Measurements from ENCODE around the gene POLD4. TPM values are rescaled to one million over a fixed set of nuclear protein-coding genes. Genes with fewer than 3 reads are reported as not detected.

The POLD4 gene
- total RNA-seq, 4 donors from 2014 or later = 57.4 to 115 (median 87.9) TPM

- in situ Hi-C loops (cut with MboI; ENCODE audit: low sequenced_read_pairs in 4 of 4) (no loop called here), intact Hi-C loops (cut with DNase I; ENCODE audit: low total_unique reads) (no loop called here)
- Histone ChIP-seq H3K4me3 (no peak overlapping the region), H3K9me3 (no peaks in the 10 kb centered on the region), H3K27ac (no peak overlapping the region), H3K36me3 (no peaks in the 10 kb centered on the region), H3K4me1 (no peaks in the 10 kb centered on the region), H3K27me3 (peaks cover 0 to 20% (median 16%) of the 10 kb centered on the region in 3 donors)
- TF ChIP-seq CTCF (IDR thresholded peaks at IDR 0.05 in 4 of 5, conservative IDR thresholded peaks at IDR 0.05 in 1 of 5) (no peak), POLR2A (IDR thresholded peaks at IDR 0.05) (no peak)
- ATAC-seq (no peak), DNase-seq (no peak)
Measured at GRCh38 chr11:67365736-67366444, 12.5 kb upstream of the POLD4 start.

- Histone ChIP-seq H3K27ac (no peak overlapping the region), H3K4me3 (no peak overlapping the region), H3K27me3 (peaks cover 0 to 13% (median 11%) of the 10 kb centered on the region in 3 donors), H3K9me3 (no peaks in the 10 kb centered on the region), H3K36me3 (no peaks in the 10 kb centered on the region), H3K4me1 (no peaks in the 10 kb centered on the region)
- TF ChIP-seq CTCF (IDR thresholded peaks at IDR 0.05 in 4 of 5, conservative IDR thresholded peaks at IDR 0.05 in 1 of 5) = no peak
- no peak for TF ChIP-seq POLR2A (IDR thresholded peaks at IDR 0.05)
- in situ Hi-C loops (cut with MboI; ENCODE audit: low sequenced_read_pairs in 4 of 4) = no loop called here
- intact Hi-C loops (cut with DNase I; ENCODE audit: low total_unique reads) = no loop called here
- DNase-seq (no peak), ATAC-seq (no peak)
Measured at GRCh38 chr11:67364783-67365722, 11.7 kb upstream of the POLD4 start.

GRCh38 chr11:67364169-67364568 lies 10.8 kb upstream of the POLD4 start:
- Histone ChIP-seq H3K27ac (no peak overlapping the region), H3K9me3 (no peaks in the 10 kb centered on the region), H3K36me3 (no peaks in the 10 kb centered on the region), H3K4me3 (no peak overlapping the region), H3K4me1 (no peaks in the 10 kb centered on the region), H3K27me3 (peaks cover 0 to 11% (median 10%) of the 10 kb centered on the region in 3 donors)
- TF ChIP-seq CTCF (IDR thresholded peaks at IDR 0.05 in 4 of 5, conservative IDR thresholded peaks at IDR 0.05 in 1 of 5) = no peak
- TF ChIP-seq POLR2A (IDR thresholded peaks at IDR 0.05) = no peak
- in situ Hi-C loops (cut with MboI; ENCODE audit: low sequenced_read_pairs in 4 of 4) = no loop called here
- intact Hi-C loops (cut with DNase I; ENCODE audit: low total_unique reads) = no loop called here
- ATAC-seq (no peak), DNase-seq (no peak)

- intact Hi-C loops (cut with DNase I; ENCODE audit: low total_unique reads) = loop anchor here (1.0 kb wide), 1 partner anchor 24 kb away; no protein-coding TSS in a partner anchor
- no peak overlapping the region for H3K27ac ChIP-seq
- H3K4me3 ChIP-seq = no peak overlapping the region
- in situ Hi-C loops (cut with MboI; ENCODE audit: low sequenced_read_pairs in 4 of 4) = no loop called here
- ATAC-seq (no peak), DNase-seq (no peak)
- TF ChIP-seq CTCF (IDR thresholded peaks at IDR 0.05 in 4 of 5, conservative IDR thresholded peaks at IDR 0.05 in 1 of 5) = no peak
- no peak for TF ChIP-seq POLR2A (IDR thresholded peaks at IDR 0.05)
- no peaks in the 10 kb centered on the region for H3K36me3 ChIP-seq
- H3K4me1 ChIP-seq = peaks cover 22 to 33% of the 10 kb centered on the region in 2 donors
- H3K27me3 ChIP-seq = no peaks in the 10 kb centered on the region
- H3K9me3 ChIP-seq = no peaks in the 10 kb centered on the region
Measured at GRCh38 chr11:67357831-67358670, 4.7 kb upstream of the POLD4 start.
